ENCODE data around the gene SYPL2.
"Not testable (repeated sequence)": the region's sequence is repeated elsewhere in the genome, so short reads cannot be mapped to it uniquely, and the experiment has no call there.

SYPL2 gene

GRCh38 chr1:109466452-109467300, at the start of gene SYPL2:
Gene SYPL2 (plus strand): TSS chr1:109466546. CDS start chr1:109466844, 298 bp downstream.
- DNase-seq: peak in 1 of 2 donors; percentile 18

- no peak for DNase-seq
Measured at GRCh38 chr1:109423498-109423897, 42.8 kb upstream of the SYPL2 start.

GRCh38 chr1:109425391-109426280, 40.7 kb upstream of the SYPL2 start:
- DNase-seq: peak; percentile 68 to 72

GRCh38 chr1:109426281-109427170, 39.8 kb upstream of the SYPL2 start, which contains the start of gene PSMA5:
Gene PSMA5 (minus strand): TSS chr1:109426448. CDS start chr1:109426330, 118 bp downstream.
- DNase-seq: peak; percentile 97

GRCh38 chr1:109427171-109427467, 39.2 kb upstream of the SYPL2 start:
- DNase-seq: peak in 1 of 2 donors; percentile 10

- no peak for DNase-seq
Measured at GRCh38 chr1:109432336-109432735, 34.0 kb upstream of the SYPL2 start.

- no peak for DNase-seq
Measured at GRCh38 chr1:109433322-109433721, 33.0 kb upstream of the SYPL2 start.

GRCh38 chr1:109434484-109434883, 31.9 kb upstream of the SYPL2 start:
- no peak for DNase-seq

- DNase-seq: no peak
Measured at GRCh38 chr1:109438798-109439297, 27.5 kb upstream of the SYPL2 start.

- DNase-seq: no peak
Measured at GRCh38 chr1:109441069-109441468, 25.3 kb upstream of the SYPL2 start.

GRCh38 chr1:109443476-109443875, 22.9 kb upstream of the SYPL2 start:
- no peak for DNase-seq

GRCh38 chr1:109444346-109444745, 22.0 kb upstream of the SYPL2 start:
- no peak for DNase-seq

GRCh38 chr1:109445949-109446695, 20.2 kb upstream of the SYPL2 start:
- not testable (repeated sequence) for DNase-seq

GRCh38 chr1:109447524-109447923, 18.8 kb upstream of the SYPL2 start:
- DNase-seq: no peak

GRCh38 chr1:109454497-109455133, 11.7 kb upstream of the SYPL2 start:
- no peak for DNase-seq

- no peak for DNase-seq
Measured at GRCh38 chr1:109457819-109458218, 8.5 kb upstream of the SYPL2 start.

- no peak for DNase-seq
Measured at GRCh38 chr1:109466125-109466451, 258 bp upstream of the SYPL2 start.

GRCh38 chr1:109467301-109467777, 993 bp downstream of the SYPL2 start:
- no peak for DNase-seq

- DNase-seq: no peak
Measured at GRCh38 chr1:109468061-109468460, 1.7 kb downstream of the SYPL2 start.

GRCh38 chr1:109468903-109469302, 2.6 kb downstream of the SYPL2 start:
- no peak for DNase-seq

- DNase-seq: no peak
Measured at GRCh38 chr1:109470245-109470644, 3.9 kb downstream of the SYPL2 start.

All from CD4-positive, alpha-beta T cell treated with Interleukin-1 beta for 1 hour (primary cell).